Activated CD4-positive, CD25-positive, alpha-beta regulatory T cell (primary cell): ENCODE measurements around the gene ACP3.

Experiments
- DNase-seq, 4 experiments: peaks; one replicate each; lab custom pipeline; 2025; lab: John Stamatoyannopoulos, UW

ACP3 gene

DNA sequence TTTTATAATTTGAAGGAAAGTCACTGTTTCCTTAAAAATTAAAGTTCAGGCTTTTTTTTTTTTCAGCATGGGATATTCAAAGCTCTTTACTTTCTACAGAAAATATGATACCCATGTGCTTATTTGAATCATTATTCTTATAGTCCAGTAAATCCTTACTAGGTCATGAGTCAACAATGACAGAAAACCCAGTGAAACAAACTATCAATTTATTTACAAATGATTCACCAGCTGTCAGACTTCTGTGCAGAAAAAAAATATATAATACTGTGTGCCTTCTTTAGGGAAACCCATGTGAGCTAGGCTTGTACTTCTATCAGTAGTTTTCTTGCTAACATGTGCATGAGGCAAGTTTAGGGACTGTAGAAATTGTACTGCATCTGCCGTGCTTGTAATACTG lies 1.2 kb downstream of the ACP3 start:
- DNase-seq, result no peak

DNA sequence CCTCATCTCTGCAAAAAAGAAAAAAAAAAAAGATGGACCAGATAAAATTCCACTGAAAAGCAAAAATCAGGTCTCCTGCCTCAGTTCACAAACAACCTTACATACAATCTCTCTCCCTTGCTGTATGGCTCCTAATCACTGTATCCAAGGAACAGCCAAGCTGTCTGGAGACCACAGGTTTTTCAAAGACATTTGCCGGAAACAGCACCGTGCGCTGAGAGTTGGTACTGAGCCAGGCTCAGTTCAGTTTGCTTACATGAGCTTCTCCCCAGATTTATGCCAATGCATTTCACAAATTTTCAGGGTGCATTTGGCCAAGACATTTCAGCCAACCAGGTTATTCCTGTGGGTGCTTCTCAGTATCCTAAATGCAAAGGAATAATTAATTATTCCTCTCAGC lies 4.1 kb downstream of the ACP3 start:
- no peak for DNase-seq

DNA sequence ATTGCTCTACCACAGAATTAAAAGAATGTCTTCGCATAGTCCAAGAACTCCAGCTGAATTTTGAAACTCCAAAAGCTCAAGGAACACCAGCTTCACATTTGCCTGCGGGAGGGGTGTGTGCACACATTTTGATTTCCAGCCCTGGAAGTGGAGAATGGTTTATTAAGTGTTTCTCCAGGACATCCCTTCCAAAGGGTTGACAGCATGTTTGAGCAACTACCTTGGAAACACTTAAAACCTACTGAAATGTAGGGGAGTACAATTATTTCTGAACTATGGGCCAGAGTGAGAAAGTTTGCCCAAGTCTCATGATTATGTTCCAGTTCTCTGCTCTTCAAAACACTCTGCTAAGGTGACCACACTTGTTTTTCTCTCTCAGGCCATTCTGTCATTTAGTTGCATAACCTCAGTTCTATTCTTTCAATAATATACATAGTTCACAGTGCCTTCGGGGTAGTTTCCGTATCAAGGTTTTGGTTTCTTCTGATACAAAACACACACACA lies 7.9 kb downstream of the ACP3 start:
- DNase-seq, result no peak

- DNase-seq, result no peak
Observed at GRCh38 chr3:132325634-132326033, 8.4 kb downstream of the ACP3 start.

DNA sequence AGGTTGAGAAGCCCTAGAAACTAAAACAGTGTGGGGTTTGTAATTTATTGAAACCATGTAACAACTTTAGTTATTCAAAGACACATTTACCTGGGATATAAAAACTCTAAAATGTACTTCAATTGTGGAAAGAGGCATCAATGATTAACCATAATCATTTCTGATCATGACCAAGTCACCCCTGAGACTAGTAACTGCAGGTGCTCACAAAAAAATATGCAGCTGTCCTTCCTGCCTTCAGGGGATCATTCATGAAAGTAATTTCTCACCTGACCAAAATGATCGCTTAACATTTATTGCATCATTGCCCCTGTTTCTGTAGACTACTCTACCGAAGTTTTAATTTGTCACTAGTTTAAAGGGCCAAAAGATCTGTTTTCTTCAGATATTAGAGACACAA lies 9.0 kb downstream of the ACP3 start:
- no peak for DNase-seq

- no peak for DNase-seq
Observed at GRCh38 chr3:132332082-132332481, 14.9 kb downstream of the ACP3 start.

- DNase-seq, result no peak
Observed at GRCh38 chr3:132332508-132332907, 15.3 kb downstream of the ACP3 start.

- DNase-seq, result no peak
Observed at GRCh38 chr3:132341746-132342145, 24.5 kb downstream of the ACP3 start.

- DNase-seq, result no peak
Observed at GRCh38 chr3:132342183-132342582, 25.0 kb downstream of the ACP3 start.

DNA sequence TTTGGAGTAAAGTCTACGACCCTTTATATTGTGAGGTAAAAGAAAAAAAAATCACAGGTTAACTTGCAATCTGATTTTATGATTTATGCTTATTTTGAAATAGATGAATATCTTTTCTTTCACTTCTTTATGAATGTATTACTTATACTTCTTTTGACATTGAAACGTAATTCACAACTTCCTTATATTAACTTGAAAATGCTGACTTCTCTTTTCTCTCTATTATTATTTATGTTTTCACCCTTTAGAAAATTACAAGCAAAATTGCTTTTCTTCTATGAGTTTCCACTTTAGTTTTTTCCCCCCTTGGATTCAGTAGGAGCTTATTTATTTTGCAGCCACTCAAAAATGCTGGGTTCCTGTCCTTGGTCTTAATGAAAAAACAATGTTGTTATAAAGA lies 25.4 kb downstream of the ACP3 start:
- no peak for DNase-seq

GRCh38 chr3:132343018-132343612 lies 25.9 kb downstream of the ACP3 start:
- no peak for DNase-seq

DNA sequence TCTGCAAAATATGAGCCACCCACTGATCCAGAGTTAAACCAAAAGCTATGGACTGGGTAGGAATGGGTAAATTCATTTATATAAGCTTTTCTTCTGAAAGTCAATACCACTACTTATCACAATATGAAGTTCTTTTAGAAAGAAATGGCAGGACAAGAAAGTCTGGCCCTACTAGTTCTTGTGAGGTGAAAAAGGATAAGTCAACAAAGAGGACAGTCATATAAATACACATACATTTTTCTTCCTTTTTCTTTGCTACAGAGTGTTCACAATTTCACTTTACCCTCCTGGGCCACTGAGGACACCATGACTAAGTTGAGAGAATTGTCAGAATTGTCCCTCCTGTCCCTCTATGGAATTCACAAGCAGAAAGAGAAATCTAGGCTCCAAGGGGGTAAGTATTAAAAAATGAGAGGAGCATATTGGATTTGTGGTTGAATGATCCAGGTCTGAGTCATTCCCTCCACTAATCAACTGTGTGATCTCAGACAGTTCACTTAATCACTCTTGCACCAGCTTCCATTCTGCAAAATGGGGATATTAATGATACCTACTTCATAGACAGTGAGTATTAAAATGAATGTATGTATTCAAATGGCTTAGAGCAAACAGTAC lies 27.6 kb downstream of the ACP3 start:
- DNase-seq, result no peak

DNA sequence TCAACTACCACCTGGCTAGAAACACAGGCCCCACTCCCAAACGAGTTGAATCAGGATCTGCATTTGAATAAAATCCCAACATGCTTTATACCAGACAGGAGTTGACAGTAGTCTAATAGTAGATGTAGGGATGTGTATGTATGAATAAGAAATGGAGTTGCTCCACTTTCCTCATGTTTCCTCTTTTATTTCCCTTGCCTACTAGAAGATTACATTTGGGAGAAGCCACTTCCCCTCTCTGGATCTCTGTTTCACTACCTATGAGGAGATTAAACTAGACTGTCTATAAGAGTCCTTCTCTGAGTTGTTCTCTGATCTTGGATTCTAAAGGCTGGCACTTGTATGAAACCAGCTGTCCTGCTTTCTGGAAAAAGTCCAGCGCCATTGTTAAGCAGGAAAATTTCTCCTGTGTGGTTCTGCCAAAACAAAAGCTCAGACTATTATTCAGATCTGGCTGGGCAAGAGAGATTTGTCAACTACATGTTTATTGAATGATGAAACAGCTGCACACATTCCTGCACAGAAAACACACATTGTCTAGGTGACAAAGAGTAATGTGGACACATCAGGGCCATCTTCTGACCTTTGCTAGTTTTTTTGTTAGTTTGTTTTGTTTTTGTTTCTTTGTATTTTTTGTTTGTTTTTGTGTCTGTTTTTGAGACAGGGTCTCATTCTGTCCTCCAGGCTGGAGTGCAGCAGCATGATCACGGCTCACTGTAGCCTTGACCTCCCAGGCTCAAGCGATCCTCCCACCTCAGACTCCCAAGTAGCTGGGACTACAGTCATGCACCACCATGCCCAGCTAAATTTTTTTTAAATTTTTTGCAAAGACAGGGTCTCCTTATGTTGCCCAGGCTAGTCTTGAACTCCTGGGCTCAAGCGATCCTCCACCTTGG lies 29.9 kb downstream of the ACP3 start:
- DNase-seq, result no peak

GRCh38 chr3:132347811-132348210 lies 30.6 kb downstream of the ACP3 start:
- no peak for DNase-seq

GRCh38 chr3:132348531-132348930 lies 31.3 kb downstream of the ACP3 start:
- DNase-seq, result no peak

- DNase-seq, result no peak
Observed at GRCh38 chr3:132350814-132351213, 33.6 kb downstream of the ACP3 start.

DNA sequence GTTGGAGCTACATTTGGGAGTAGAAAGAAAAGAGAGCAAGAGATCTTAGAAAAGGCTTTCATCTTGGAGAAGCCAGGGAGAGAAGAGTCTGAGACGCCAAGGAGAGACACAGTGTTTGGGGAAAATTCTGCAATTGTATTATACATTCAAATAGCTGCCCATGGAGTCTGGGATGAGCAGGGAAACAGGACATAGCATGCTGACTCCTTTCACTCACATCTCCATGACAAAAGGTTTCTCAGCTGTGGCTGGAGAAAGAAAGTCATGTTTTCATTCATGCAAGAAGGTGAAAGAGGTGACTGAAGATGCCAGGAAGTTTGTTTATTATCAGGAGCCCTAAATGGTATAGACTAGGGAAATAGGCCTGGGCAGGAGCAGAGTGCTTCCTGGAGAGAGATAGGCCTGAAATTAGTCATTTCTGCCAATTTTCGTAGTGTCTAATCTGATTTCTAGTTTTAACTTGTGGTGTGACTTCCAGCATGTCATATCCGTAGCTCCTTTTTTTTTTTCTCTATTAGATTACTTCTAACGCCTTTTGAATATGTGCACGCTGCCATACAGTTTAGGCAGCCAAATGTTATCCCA lies 34.1 kb downstream of the ACP3 start:
- no peak for DNase-seq

- peak; percentile 14 to 22 (median 20) for DNase-seq
Observed at GRCh38 chr3:132352556-132353143, 35.4 kb downstream of the ACP3 start.

DNA sequence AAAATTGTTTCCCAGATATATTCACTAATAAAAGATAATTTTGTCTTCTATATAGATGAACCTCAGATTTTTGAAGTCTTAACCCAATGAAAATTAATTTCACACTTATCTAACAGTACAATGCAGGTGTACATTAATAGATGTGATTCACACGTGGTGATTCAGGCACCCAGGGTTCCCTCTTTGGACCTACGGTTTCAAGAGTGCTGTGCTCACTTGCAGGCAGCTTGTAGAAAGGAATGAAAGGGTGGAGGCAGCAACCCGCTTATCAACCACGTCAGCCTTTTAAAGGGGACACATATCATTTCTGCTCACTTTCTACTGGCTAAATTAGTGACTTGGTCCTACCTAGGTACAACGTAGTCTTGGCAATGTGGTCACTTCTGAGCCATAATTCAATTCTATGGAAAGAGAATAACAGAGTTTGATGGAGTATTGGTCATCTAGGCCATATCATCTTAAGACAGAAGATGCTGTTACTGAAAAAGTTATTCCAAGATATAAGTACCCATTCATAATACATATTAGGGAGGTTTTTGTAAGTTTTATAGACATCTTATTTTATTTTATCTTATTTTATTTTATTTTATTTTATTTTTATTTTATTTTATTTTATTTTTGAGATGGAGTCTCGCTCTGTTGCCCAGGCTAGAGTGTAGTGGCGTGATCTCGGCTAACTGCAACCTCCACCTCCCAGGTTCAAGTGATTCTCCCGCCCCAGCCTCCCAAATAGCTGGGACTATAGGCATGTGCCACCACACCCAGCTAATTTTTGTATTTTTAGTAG lies 37.9 kb downstream of the ACP3 start:
- no peak for DNase-seq

DNA sequence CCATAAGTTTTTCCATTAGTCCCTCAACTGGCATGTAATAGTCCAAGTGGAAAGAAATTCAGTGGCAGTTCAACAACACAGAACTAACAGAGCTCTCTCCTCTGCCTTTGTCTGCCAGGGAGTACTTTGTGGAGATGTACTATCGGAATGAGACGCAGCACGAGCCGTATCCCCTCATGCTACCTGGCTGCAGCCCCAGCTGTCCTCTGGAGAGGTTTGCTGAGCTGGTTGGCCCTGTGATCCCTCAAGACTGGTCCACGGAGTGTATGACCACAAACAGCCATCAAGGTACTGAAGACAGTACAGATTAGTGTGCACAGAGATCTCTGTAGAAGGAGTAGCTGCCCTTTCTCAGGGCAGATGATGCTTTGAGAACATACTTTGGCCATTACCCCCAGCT lies 39.4 kb downstream of the ACP3 start:
- no peak for DNase-seq

- DNase-seq, result no peak
Observed at GRCh38 chr3:132360717-132361116, 43.5 kb downstream of the ACP3 start.
